Measurements from ENCODE around the gene THEMIS2. TPM values are rescaled to one million over a fixed set of nuclear protein-coding genes. Genes with fewer than 3 reads are reported as not detected.
A peak's percentile ranks its signal among the peaks of the same experiment; 100 is the strongest.

Gene THEMIS2
- total and polyA plus RNA-seq, 8 donors, result 5.3 to 44.0 (median 16.6) TPM

DNA sequence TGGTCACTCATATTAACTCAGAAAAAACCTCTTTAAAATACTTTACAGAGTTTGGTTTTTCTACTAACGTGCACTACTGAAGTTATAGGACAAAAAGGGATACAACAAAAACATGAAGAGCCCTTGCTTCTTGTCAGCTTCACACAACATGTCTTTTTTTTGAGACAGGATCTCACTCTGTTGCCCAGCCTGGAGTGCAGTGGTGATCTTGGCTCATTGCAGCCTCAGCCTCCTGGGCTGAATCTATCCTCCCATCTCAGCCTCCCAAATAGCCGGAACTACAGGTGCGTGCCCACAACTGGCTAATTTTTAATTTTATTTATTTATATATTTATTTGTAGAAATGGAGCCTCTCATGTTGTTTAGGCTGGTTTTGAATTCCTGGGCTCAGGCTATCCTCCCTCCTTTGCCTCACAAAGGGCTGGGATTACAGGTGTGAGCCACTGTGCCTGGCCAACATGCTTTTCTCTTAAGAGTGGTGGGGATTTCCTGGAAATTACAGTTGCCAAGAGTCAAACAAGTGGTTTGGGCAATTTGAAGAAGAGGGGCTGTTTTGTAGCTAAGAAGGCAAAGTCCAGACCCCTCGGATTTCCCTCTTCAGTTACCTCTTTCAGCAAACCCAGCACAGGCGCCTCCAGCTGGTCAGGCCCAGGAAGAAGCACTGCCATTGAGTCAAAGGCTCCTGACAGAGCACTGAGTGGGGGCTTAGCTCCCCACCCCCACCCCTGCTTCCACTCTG is 56.0 kb downstream of the THEMIS2 start:
- DNase-seq, result no peak
- Histone ChIP-seq H3K4me1 (no peaks in the 10 kb centered on the region), H3K27ac (no peak overlapping the region), H3K27me3 (no peaks in the 10 kb centered on the region), H3K4me3 (no peak overlapping the region), H3K36me3 (no peaks in the 10 kb centered on the region), H3K9me3 (no peaks in the 10 kb centered on the region)
- TF ChIP-seq POLR2AphosphoS5 (IDR thresholded peaks at IDR 0.05) (no peak), POLR2A (IDR thresholded peaks at IDR 0.05) (no peak), EP300 (IDR thresholded peaks at IDR 0.05) (no peak)
- TF ChIP-seq, protein P1, sequence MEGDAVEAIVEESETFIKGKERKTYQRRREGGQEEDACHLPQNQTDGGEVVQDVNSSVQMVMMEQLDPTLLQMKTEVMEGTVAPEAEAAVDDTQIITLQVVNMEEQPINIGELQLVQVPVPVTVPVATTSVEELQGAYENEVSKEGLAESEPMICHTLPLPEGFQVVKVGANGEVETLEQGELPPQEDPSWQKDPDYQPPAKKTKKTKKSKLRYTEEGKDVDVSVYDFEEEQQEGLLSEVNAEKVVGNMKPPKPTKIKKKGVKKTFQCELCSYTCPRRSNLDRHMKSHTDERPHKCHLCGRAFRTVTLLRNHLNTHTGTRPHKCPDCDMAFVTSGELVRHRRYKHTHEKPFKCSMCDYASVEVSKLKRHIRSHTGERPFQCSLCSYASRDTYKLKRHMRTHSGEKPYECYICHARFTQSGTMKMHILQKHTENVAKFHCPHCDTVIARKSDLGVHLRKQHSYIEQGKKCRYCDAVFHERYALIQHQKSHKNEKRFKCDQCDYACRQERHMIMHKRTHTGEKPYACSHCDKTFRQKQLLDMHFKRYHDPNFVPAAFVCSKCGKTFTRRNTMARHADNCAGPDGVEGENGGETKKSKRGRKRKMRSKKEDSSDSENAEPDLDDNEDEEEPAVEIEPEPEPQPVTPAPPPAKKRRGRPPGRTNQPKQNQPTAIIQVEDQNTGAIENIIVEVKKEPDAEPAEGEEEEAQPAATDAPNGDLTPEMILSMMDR (IDR thresholded peaks at IDR 0.05), result no peak
- 60 to 77% (median 65%) methylated on average over 5 of the region's 5 CpGs for WGBS, 5 donors
- intact Hi-C loops (cut with DNase I; ENCODE audit: low total_unique reads), result no loop called here

DNA sequence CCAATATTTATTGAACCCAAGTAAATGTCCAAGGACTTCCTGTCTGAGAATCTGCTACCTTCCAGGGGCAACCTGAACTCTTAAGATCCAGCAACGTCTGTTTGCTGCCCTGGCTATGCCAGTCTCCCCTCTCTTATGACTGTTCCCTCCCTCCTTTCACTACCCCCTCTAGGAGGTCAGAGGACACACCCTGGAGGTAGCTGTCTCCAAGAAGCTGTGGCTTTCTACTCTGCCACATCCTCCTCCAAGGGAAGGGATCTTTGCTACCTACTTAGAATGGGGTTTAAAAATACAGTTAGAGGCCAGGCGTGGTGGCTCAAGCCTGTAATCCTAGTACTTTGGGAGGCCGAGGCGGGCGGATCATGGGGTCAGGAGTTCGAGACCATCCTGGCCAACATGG is 58.8 kb downstream of the THEMIS2 start:
- no peaks in the 10 kb centered on the region for H3K36me3 ChIP-seq
- H3K4me1 ChIP-seq, result peaks cover 0 to 17% (median 6%) of the 10 kb centered on the region in 4 donors
- H3K27ac ChIP-seq, result no peak overlapping the region
- no peak overlapping the region for H3K4me3 ChIP-seq
- TF ChIP-seq POLR2AphosphoS5 (IDR thresholded peaks at IDR 0.05), result no peak
- no peak for TF ChIP-seq EP300 (IDR thresholded peaks at IDR 0.05)
- no peak for TF ChIP-seq POLR2A (IDR thresholded peaks at IDR 0.05)
- TF ChIP-seq, protein P1 (IDR thresholded peaks at IDR 0.05), result no peak
- H3K27me3 ChIP-seq, result peaks cover 0 to 22% (median 0%) of the 10 kb centered on the region in 3 donors
- intact Hi-C loops (cut with DNase I; ENCODE audit: low total_unique reads), result no loop called here
- 84 to 94% (median 91%) methylated on average over 6 of the region's 6 CpGs for WGBS, 5 donors
- no peak for DNase-seq
- no peaks in the 10 kb centered on the region for H3K9me3 ChIP-seq

DNA sequence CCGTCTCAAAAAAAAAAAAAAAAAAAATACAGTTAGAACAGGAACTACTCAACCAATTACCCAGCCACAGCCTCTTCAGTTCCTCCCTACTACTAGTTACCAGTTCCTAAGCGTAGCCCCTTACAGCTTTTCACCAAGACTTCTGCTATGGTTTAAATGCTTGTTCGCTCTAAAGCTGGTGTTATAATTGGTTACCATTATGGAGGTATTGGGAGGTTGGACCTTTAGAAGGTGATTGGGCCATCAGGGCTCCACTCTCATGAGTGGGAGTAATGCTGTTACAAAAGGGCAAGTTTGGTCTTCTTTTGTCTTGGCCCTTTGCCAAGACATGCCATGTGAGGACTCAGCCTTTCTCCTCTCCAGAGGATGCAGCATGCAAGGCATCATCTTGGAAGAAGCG is 59.4 kb downstream of the THEMIS2 start:
- WGBS, 5 donors, result 78 to 89% (median 88%) methylated on average over 3 to 4 of the region's 4 CpGs
- DNase-seq, result no peak
- Histone ChIP-seq H3K27ac (no peak overlapping the region), H3K27me3 (peaks cover 0 to 24% (median 0%) of the 10 kb centered on the region in 3 donors), H3K9me3 (no peaks in the 10 kb centered on the region), H3K36me3 (no peaks in the 10 kb centered on the region), H3K4me1 (peaks cover 0 to 19% (median 6%) of the 10 kb centered on the region in 4 donors), H3K4me3 (no peak overlapping the region)
- intact Hi-C loops (cut with DNase I; ENCODE audit: low total_unique reads), result no loop called here
- TF ChIP-seq, protein P1 (IDR thresholded peaks at IDR 0.05), result no peak
- TF ChIP-seq POLR2AphosphoS5 (IDR thresholded peaks at IDR 0.05) (no peak), POLR2A (IDR thresholded peaks at IDR 0.05) (no peak), EP300 (IDR thresholded peaks at IDR 0.05) (no peak)

DNA sequence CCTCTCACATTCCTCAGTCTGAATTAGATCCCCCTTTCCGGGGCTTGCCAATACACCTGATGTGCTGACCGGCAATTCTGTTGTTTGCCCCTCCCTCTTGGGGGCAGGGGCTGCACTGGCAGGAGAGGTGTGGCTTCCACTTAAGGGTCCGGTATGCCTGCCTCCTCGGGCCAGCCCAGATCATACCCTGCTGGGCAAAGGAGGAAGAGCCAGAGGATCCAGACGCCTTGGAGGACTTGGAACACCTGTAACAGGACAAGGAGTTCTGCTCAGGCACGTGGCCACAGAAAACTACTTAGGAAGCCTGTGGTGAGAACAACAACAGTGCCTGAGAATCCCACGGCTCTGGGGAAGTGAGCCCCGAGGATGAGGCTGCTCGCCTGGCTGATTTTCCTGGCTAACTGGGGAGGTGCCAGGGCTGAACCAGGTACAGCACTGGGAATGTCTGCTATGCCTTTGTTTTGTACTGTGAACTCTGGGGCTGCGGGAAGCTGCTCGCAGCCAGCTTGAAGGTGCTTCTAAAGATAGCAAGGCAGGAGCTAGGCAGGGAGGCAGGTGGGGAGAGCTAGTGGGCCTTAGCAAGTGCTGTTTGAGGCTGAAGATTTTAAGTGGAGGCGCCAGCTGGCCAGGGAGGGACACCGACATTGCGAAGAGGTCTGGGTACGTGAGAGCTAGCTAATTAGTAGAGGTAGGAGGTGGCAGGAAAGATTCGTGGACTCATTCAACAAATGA is 62.6 kb downstream of the THEMIS2 start, which contains the start of gene SMPDL3B:
TSS of gene SMPDL3B (plus strand) at position 183 of the 732 bp plus-strand sequence. CDS start at position 367, 184 bp downstream.
- DNase-seq, result peak; percentile 76 to 80
- no peaks in the 10 kb centered on the region for H3K36me3 ChIP-seq
- no peaks in the 10 kb centered on the region for H3K9me3 ChIP-seq
- intact Hi-C loops (cut with DNase I; ENCODE audit: low total_unique reads), result no loop called here
- H3K4me3 ChIP-seq, result peak within 1 kb of the TSS; percentile 31 to 52 (median 36)
- H3K27ac ChIP-seq, result peak within 1 kb of the TSS; percentile 12 to 68 (median 64)
- H3K4me1 ChIP-seq, result peaks cover 0 to 19% (median 6%) of the 10 kb centered on the region in 4 donors
- WGBS, 5 donors, result 3 to 4% (median 3%) methylated on average over 16 of the region's 16 CpGs
- TF ChIP-seq POLR2A (IDR thresholded peaks at IDR 0.05) (no peak), POLR2AphosphoS5 (IDR thresholded peaks at IDR 0.05) (peak in 2 of 3 donors; percentile 73 to 79), EP300 (IDR thresholded peaks at IDR 0.05) (no peak)
- TF ChIP-seq, protein P1 (IDR thresholded peaks at IDR 0.05), result peak in 2 of 7 experiments; percentile 12 to 18
- peaks cover 0 to 24% (median 0%) of the 10 kb centered on the region in 3 donors for H3K27me3 ChIP-seq

All from stomach (tissue), 9 donors.